ENCODE results near the gene PYCR2. TPM values are rescaled to one million over a fixed set of nuclear protein-coding genes. Genes with fewer than 3 reads are reported as not detected.

The PYCR2 gene
- total and polyA plus RNA-seq, 4 donors: 22.1 to 61.9 (median 51.9) TPM

DNA sequence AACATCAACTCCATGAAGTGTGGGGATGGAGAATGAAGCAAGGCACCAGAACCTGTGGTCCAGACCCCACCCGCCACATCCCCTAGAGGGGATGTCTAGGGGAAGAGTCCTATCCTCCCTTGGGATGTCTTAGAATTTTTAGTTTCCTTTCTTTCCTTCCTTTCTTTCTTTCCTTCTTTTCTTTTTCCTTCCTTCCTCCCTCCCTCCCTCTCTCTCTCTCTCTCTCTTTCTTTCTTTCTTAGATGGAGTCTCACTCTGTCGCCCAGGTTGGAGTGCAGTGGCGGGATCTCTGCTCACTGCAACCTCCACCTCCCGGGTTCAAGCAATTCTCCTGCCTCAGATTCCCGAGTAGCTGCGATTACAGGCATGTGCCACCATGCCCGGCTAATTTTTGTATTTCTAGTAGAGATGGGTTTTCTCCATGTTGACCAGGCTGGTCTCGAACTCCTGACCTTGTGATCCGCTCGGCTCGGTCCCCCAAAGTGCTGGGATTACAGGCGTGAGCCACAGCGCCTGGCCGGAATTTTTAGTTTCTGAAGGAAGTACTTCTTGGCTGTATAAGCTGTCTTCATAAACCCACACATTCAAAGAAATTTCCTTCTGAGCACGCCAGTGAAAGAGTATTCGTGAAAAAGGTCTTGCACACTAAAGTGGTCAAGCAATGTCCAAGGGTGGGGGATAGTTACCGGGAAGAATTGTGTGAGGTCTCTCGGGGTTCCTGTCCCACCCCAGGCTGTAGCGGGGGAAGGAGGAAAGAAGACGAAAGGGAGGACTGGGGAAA lies 37.8 kb upstream of the PYCR2 start:
- no peak for DNase-seq (ENCODE audit: low read depth in 4 of 6, low spot score in 6 of 6)
- Histone ChIP-seq H3K4me1 (ENCODE audit: control insufficient read depth, insufficient read depth, low read length) (peaks cover 5% of the 10 kb centered on the region), H3K27ac (ENCODE audit: low read depth, low read length) (no peak overlapping the region), H3K36me3 (ENCODE audit: control insufficient read depth, insufficient read depth, low read length) (no peaks in the 10 kb centered on the region), H3K27me3 (ENCODE audit: control insufficient read depth, insufficient read depth, low read length) (peaks cover 5% of the 10 kb centered on the region), H3K9me3 (ENCODE audit: control insufficient read depth, insufficient read depth, low read length) (no peaks in the 10 kb centered on the region), H3K4me3 (ENCODE audit: low read depth, low read length) (no peak overlapping the region)
- WGBS (ENCODE audit: insufficient coverage): 66% methylated on average over 10 of the region's 20 CpGs

DNA sequence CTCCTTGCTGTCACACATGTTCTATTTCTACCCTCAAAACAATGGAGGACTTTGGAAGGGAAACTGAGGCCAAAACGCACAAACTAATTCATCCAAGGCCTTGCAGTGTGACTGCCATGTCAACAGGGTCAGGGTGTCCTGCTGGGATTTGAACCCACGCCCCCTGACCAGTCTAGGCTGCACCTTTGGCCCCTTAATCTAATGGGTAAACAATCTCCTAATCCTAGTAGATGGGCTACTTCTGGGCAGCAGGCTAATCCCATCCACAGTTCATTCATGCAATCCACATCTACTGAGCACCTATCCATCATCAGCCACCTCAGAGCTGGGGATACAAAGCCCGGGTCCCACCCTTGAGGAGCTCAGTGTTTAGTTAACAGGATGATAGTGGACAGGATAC lies 34.0 kb upstream of the PYCR2 start:
- Histone ChIP-seq H3K36me3 (ENCODE audit: control insufficient read depth, insufficient read depth, low read length) (no peaks in the 10 kb centered on the region), H3K9me3 (ENCODE audit: control insufficient read depth, insufficient read depth, low read length) (no peaks in the 10 kb centered on the region), H3K4me3 (ENCODE audit: low read depth, low read length) (no peak overlapping the region), H3K27me3 (ENCODE audit: control insufficient read depth, insufficient read depth, low read length) (peaks cover 5% of the 10 kb centered on the region), H3K27ac (ENCODE audit: low read depth, low read length) (no peak overlapping the region), H3K4me1 (ENCODE audit: control insufficient read depth, insufficient read depth, low read length) (peaks cover 5% of the 10 kb centered on the region)
- 85% methylated on average over 3 of the region's 3 CpGs for WGBS (ENCODE audit: insufficient coverage)
- no peak for DNase-seq (ENCODE audit: low read depth in 4 of 6, low spot score in 6 of 6)

DNA sequence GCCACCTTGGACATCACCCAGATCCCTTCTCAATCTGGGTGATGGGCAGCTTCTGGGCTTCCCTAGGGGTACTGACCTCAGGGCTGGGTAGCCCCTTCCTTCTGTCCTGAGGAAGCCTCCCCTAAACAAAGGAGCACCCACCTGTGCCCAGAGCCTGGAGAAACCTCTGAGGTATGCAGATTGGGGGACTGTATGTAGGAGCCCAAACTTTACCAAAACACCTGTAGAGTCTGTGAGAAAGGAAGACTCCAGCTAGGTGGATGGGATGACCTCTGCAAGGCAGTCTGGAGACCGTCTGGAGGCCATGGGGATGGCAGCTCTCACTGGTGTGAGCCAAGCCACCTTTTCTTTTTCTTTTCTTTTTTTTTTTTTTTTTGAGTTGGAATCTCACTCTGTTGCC lies 30.7 kb upstream of the PYCR2 start:
- DNase-seq (ENCODE audit: low read depth in 4 of 6, low spot score in 6 of 6): no peak
- Histone ChIP-seq H3K27me3 (ENCODE audit: control insufficient read depth, insufficient read depth, low read length) (peaks cover 3% of the 10 kb centered on the region), H3K9me3 (ENCODE audit: control insufficient read depth, insufficient read depth, low read length) (no peaks in the 10 kb centered on the region), H3K4me1 (ENCODE audit: control insufficient read depth, insufficient read depth, low read length) (no peaks in the 10 kb centered on the region), H3K36me3 (ENCODE audit: control insufficient read depth, insufficient read depth, low read length) (no peaks in the 10 kb centered on the region), H3K4me3 (ENCODE audit: low read depth, low read length) (no peak overlapping the region), H3K27ac (ENCODE audit: low read depth, low read length) (no peak overlapping the region)
- no CpG with 5 or more reads among the region's 1 CpG for WGBS (ENCODE audit: insufficient coverage)

- Histone ChIP-seq H3K36me3 (ENCODE audit: control insufficient read depth, insufficient read depth, low read length) (no peaks in the 10 kb centered on the region), H3K9me3 (ENCODE audit: control insufficient read depth, insufficient read depth, low read length) (no peaks in the 10 kb centered on the region), H3K4me3 (ENCODE audit: low read depth, low read length) (no peak overlapping the region), H3K27me3 (ENCODE audit: control insufficient read depth, insufficient read depth, low read length) (peaks cover 3% of the 10 kb centered on the region), H3K4me1 (ENCODE audit: control insufficient read depth, insufficient read depth, low read length) (no peaks in the 10 kb centered on the region), H3K27ac (ENCODE audit: low read depth, low read length) (no peak overlapping the region)
- WGBS (ENCODE audit: insufficient coverage): 96% methylated on average over 3 of the region's 4 CpGs
- DNase-seq (ENCODE audit: low read depth in 4 of 6, low spot score in 6 of 6): no peak
Observed at GRCh38 chr1:225953315-225953714, 29.3 kb upstream of the PYCR2 start.

- WGBS (ENCODE audit: insufficient coverage): 76% methylated on average over 6 of the region's 9 CpGs
- Histone ChIP-seq H3K27me3 (ENCODE audit: control insufficient read depth, insufficient read depth, low read length) (peaks cover 3% of the 10 kb centered on the region), H3K9me3 (ENCODE audit: control insufficient read depth, insufficient read depth, low read length) (no peaks in the 10 kb centered on the region), H3K36me3 (ENCODE audit: control insufficient read depth, insufficient read depth, low read length) (no peaks in the 10 kb centered on the region), H3K27ac (ENCODE audit: low read depth, low read length) (no peak overlapping the region), H3K4me1 (ENCODE audit: control insufficient read depth, insufficient read depth, low read length) (no peaks in the 10 kb centered on the region), H3K4me3 (ENCODE audit: low read depth, low read length) (no peak overlapping the region)
- no peak for DNase-seq (ENCODE audit: low read depth in 4 of 6, low spot score in 6 of 6)
Observed at GRCh38 chr1:225950905-225951497, 27.0 kb upstream of the PYCR2 start.

DNA sequence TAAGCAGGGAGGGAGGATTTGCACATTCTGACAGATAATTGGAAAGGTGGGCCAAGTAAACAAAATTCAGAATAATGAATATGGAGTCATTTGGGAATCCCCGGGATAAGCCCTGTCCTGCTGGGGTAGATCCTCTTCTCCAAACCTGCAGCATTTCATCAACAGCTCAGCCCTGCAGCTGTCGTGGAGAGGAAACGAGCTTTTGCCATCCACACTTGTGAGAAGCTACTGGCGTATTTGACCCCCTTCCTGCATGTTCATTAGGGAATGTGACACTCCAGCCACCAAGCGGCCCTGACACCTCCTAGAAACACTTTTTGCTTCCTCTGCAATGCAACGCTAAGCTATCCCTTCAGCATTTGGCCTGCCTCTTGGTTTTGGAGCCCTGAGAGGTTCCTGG lies 25.0 kb upstream of the PYCR2 start:
- no peaks in the 10 kb centered on the region for H3K9me3 ChIP-seq (ENCODE audit: control insufficient read depth, insufficient read depth, low read length)
- H3K4me3 ChIP-seq (ENCODE audit: low read depth, low read length): no peak overlapping the region
- WGBS (ENCODE audit: insufficient coverage): 40% methylated on average over 4 of the region's 6 CpGs
- no peak for DNase-seq (ENCODE audit: low read depth in 4 of 6, low spot score in 6 of 6)
- H3K27me3 ChIP-seq (ENCODE audit: control insufficient read depth, insufficient read depth, low read length): peaks cover 3% of the 10 kb centered on the region
- H3K36me3 ChIP-seq (ENCODE audit: control insufficient read depth, insufficient read depth, low read length): no peaks in the 10 kb centered on the region
- H3K27ac ChIP-seq (ENCODE audit: low read depth, low read length): no peak overlapping the region
- H3K4me1 ChIP-seq (ENCODE audit: control insufficient read depth, insufficient read depth, low read length): no peaks in the 10 kb centered on the region

- Histone ChIP-seq H3K36me3 (ENCODE audit: control insufficient read depth, insufficient read depth, low read length) (no peaks in the 10 kb centered on the region), H3K4me1 (ENCODE audit: control insufficient read depth, insufficient read depth, low read length) (peaks cover 2% of the 10 kb centered on the region), H3K27ac (ENCODE audit: low read depth, low read length) (no peak overlapping the region), H3K27me3 (ENCODE audit: control insufficient read depth, insufficient read depth, low read length) (peaks cover 3% of the 10 kb centered on the region), H3K4me3 (ENCODE audit: low read depth, low read length) (no peak overlapping the region), H3K9me3 (ENCODE audit: control insufficient read depth, insufficient read depth, low read length) (no peaks in the 10 kb centered on the region)
- 100% methylated on average over 3 of the region's 5 CpGs for WGBS (ENCODE audit: insufficient coverage)
- DNase-seq (ENCODE audit: low read depth in 4 of 6, low spot score in 6 of 6): no peak
Observed at GRCh38 chr1:225946803-225947202, 22.8 kb upstream of the PYCR2 start.

- Histone ChIP-seq H3K4me3 (ENCODE audit: low read depth, low read length) (no peak overlapping the region), H3K9me3 (ENCODE audit: control insufficient read depth, insufficient read depth, low read length) (no peaks in the 10 kb centered on the region), H3K27me3 (ENCODE audit: control insufficient read depth, insufficient read depth, low read length) (peaks cover 3% of the 10 kb centered on the region), H3K36me3 (ENCODE audit: control insufficient read depth, insufficient read depth, low read length) (no peaks in the 10 kb centered on the region), H3K4me1 (ENCODE audit: control insufficient read depth, insufficient read depth, low read length) (peaks cover 8% of the 10 kb centered on the region), H3K27ac (ENCODE audit: low read depth, low read length) (no peak overlapping the region)
- no peak for DNase-seq (ENCODE audit: low read depth in 4 of 6, low spot score in 6 of 6)
- 94% methylated on average over 2 of the region's 4 CpGs for WGBS (ENCODE audit: insufficient coverage)
Observed at GRCh38 chr1:225946082-225946620, 22.1 kb upstream of the PYCR2 start.

- no peaks in the 10 kb centered on the region for H3K36me3 ChIP-seq (ENCODE audit: control insufficient read depth, insufficient read depth, low read length)
- no peaks in the 10 kb centered on the region for H3K27me3 ChIP-seq (ENCODE audit: control insufficient read depth, insufficient read depth, low read length)
- no peak for DNase-seq (ENCODE audit: low read depth in 4 of 6, low spot score in 6 of 6)
- no peaks in the 10 kb centered on the region for H3K9me3 ChIP-seq (ENCODE audit: control insufficient read depth, insufficient read depth, low read length)
- WGBS (ENCODE audit: insufficient coverage): 54% methylated on average over 4 of the region's 4 CpGs
- no peak overlapping the region for H3K27ac ChIP-seq (ENCODE audit: low read depth, low read length)
- no peak overlapping the region for H3K4me3 ChIP-seq (ENCODE audit: low read depth, low read length)
- H3K4me1 ChIP-seq (ENCODE audit: control insufficient read depth, insufficient read depth, low read length): peaks cover 14% of the 10 kb centered on the region
Observed at GRCh38 chr1:225945564-225945963, 21.5 kb upstream of the PYCR2 start.

GRCh38 chr1:225944951-225945350 lies 20.9 kb upstream of the PYCR2 start:
- Histone ChIP-seq H3K4me3 (ENCODE audit: low read depth, low read length) (no peak overlapping the region), H3K9me3 (ENCODE audit: control insufficient read depth, insufficient read depth, low read length) (no peaks in the 10 kb centered on the region), H3K4me1 (ENCODE audit: control insufficient read depth, insufficient read depth, low read length) (peaks cover 20% of the 10 kb centered on the region), H3K27me3 (ENCODE audit: control insufficient read depth, insufficient read depth, low read length) (no peaks in the 10 kb centered on the region), H3K36me3 (ENCODE audit: control insufficient read depth, insufficient read depth, low read length) (no peaks in the 10 kb centered on the region), H3K27ac (ENCODE audit: low read depth, low read length) (no peak overlapping the region)
- WGBS (ENCODE audit: insufficient coverage): 94% methylated on average over 6 of the region's 7 CpGs
- no peak for DNase-seq (ENCODE audit: low read depth in 4 of 6, low spot score in 6 of 6)
